ENCODE results near the gene SMYD1. TPM values are rescaled to one million over a fixed set of nuclear protein-coding genes. Genes with fewer than 3 reads are reported as not detected.

SMYD1 gene
- total RNA-seq, 1 experiment from 2014 or later: not detected

- no peaks in the 10 kb centered on the region for H3K36me3 Mint-ChIP-seq (ENCODE audit: insufficient read depth, unreplicated experiment)
- intact Hi-C loops (cut with micrococcal nuclease; ENCODE audit: unreplicated experiment): no loop called here
- H3K4me1 Mint-ChIP-seq (ENCODE audit: low read depth, unreplicated experiment): no peaks in the 10 kb centered on the region
- H3K27ac Mint-ChIP-seq (ENCODE audit: unreplicated experiment): no peak overlapping the region
- peaks cover 67% of the 10 kb centered on the region for H3K27me3 Mint-ChIP-seq (ENCODE audit: unreplicated experiment)
- no peaks in the 10 kb centered on the region for H3K9me3 Mint-ChIP-seq (ENCODE audit: low read depth, unreplicated experiment)
- DNase-seq: no peak
- CTCF ChIA-PET: no interaction called here
- no TSS peak for BruUV-seq (replicated peaks)
- H3K4me3 Mint-ChIP-seq (ENCODE audit: low read depth, unreplicated experiment): no peak overlapping the region
- no peak for TF ChIP-seq CTCF (IDR thresholded peaks at IDR 0.05; ENCODE audit: unreplicated experiment)
Measured at GRCh38 chr2:88126772-88127637, 59.4 kb downstream of the SMYD1 start.

GRCh38 chr2:88127638-88127887 lies 59.9 kb downstream of the SMYD1 start:
- DNase-seq: no peak
- CTCF ChIA-PET: no interaction called here
- H3K27ac Mint-ChIP-seq (ENCODE audit: unreplicated experiment): no peak overlapping the region
- no peak for TF ChIP-seq CTCF (IDR thresholded peaks at IDR 0.05; ENCODE audit: unreplicated experiment)
- H3K9me3 Mint-ChIP-seq (ENCODE audit: low read depth, unreplicated experiment): no peaks in the 10 kb centered on the region
- no TSS peak for BruUV-seq (replicated peaks)
- intact Hi-C loops (cut with micrococcal nuclease; ENCODE audit: unreplicated experiment): no loop called here
- H3K36me3 Mint-ChIP-seq (ENCODE audit: insufficient read depth, unreplicated experiment): no peaks in the 10 kb centered on the region
- H3K27me3 Mint-ChIP-seq (ENCODE audit: unreplicated experiment): peaks cover 61% of the 10 kb centered on the region
- H3K4me3 Mint-ChIP-seq (ENCODE audit: low read depth, unreplicated experiment): no peak overlapping the region
- no peaks in the 10 kb centered on the region for H3K4me1 Mint-ChIP-seq (ENCODE audit: low read depth, unreplicated experiment)

- H3K27ac Mint-ChIP-seq (ENCODE audit: unreplicated experiment): no peak within 1 kb of the TSS
- CTCF ChIA-PET: no interaction called here
- peaks cover 56% of the 10 kb centered on the region for H3K27me3 Mint-ChIP-seq (ENCODE audit: unreplicated experiment)
- no peak for TF ChIP-seq CTCF (IDR thresholded peaks at IDR 0.05; ENCODE audit: unreplicated experiment)
- intact Hi-C loops (cut with micrococcal nuclease; ENCODE audit: unreplicated experiment): no loop called here
- H3K4me1 Mint-ChIP-seq (ENCODE audit: low read depth, unreplicated experiment): no peaks in the 10 kb centered on the region
- no peak for DNase-seq
- no peak within 1 kb of the TSS for H3K4me3 Mint-ChIP-seq (ENCODE audit: low read depth, unreplicated experiment)
- H3K36me3 Mint-ChIP-seq (ENCODE audit: insufficient read depth, unreplicated experiment): no peaks in the 10 kb centered on the region
- no peaks in the 10 kb centered on the region for H3K9me3 Mint-ChIP-seq (ENCODE audit: low read depth, unreplicated experiment)
- BruUV-seq (replicated peaks): no TSS peak
Measured at GRCh38 chr2:88127888-88128653, 60.4 kb downstream of the SMYD1 start, which contains the start of gene FABP1. Gene FABP1 (minus strand): TSS chr2:88128062. CDS start chr2:88128017, 45 bp downstream.

DNA sequence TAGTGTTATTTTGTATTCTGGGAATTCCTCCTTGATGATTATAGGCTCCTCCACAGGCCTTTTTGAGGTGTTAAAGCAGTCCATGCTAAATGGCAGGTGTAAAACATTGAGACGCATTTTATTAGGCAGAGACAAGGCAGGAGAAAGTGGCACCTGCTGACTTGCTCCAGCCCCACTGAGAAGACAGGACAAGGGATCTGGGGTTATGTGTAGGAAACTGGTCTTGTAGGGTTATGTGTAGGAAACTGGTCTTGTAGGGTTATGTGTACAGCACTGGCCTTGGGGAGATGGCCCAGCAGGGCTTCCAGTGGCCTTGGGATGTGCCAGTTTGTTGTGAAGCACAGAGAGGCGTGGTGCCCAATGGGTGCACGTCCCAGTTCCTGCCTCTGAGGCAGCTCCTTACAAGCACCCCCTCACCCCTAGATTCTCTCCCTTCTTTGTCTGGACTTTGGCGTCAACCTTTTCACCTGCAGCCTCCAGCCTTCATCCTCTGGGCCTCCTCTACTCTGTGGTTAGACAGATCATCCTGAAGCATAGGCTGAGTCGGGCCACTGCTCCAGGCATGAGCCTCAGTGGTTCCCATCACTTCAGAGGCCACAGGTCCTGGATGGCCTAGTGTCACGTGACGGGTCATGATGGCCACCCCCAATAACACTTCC lies 61.2 kb downstream of the SMYD1 start:
- DNase-seq: no peak
- H3K4me1 Mint-ChIP-seq (ENCODE audit: low read depth, unreplicated experiment): no peaks in the 10 kb centered on the region
- no peaks in the 10 kb centered on the region for H3K9me3 Mint-ChIP-seq (ENCODE audit: low read depth, unreplicated experiment)
- no peak for TF ChIP-seq CTCF (IDR thresholded peaks at IDR 0.05; ENCODE audit: unreplicated experiment)
- CTCF ChIA-PET: no interaction called here
- H3K27ac Mint-ChIP-seq (ENCODE audit: unreplicated experiment): no peak overlapping the region
- intact Hi-C loops (cut with micrococcal nuclease; ENCODE audit: unreplicated experiment): no loop called here
- H3K27me3 Mint-ChIP-seq (ENCODE audit: unreplicated experiment): peaks cover 55% of the 10 kb centered on the region
- BruUV-seq (replicated peaks): no TSS peak
- no peaks in the 10 kb centered on the region for H3K36me3 Mint-ChIP-seq (ENCODE audit: insufficient read depth, unreplicated experiment)
- no peak overlapping the region for H3K4me3 Mint-ChIP-seq (ENCODE audit: low read depth, unreplicated experiment)
